Esophagus squamous epithelium (tissue), 5 donors: Measurements from ENCODE around the gene BPTF. TPM values are rescaled to one million over a fixed set of nuclear protein-coding genes. Genes with fewer than 3 reads are reported as not detected.

Experiments used
- DNase-seq: peaks from one replicate; lab custom pipeline; 2025; lab: John Stamatoyannopoulos, UW
- H3K27ac ChIP-seq, 4 donors: fragments of 200-600 bp; sonication (generic); one replicate each; pipeline ENCODE4 v1.5.1; 2016 to 2019; ENCODE audit warnings: mild to moderate bottlenecking in 1 of 4
- H3K27me3 ChIP-seq, 4 donors: fragments of 200-600 bp; sonication (generic); 1 replicate in 3 of 4; 2 replicates in 1 of 4; pipeline versions ENCODE4 v1.5.1 to v1.6.0; 2017 to 2021; ENCODE audit warnings: antibody characterized with exemption in 1 of 4
- H3K36me3 ChIP-seq, 3 donors: fragments of 200-600 bp; sonication (generic); one replicate each; pipeline ENCODE4 v1.5.1; 2016 to 2019
- H3K4me1 ChIP-seq, 3 donors: fragments of 200-600 bp; sonication (generic); one replicate each; pipeline ENCODE4 v1.5.1; 2017 to 2019
- H3K4me3 ChIP-seq, 4 donors: fragments of 200-600 bp; sonication (generic); 1 replicate in 3 of 4; 2 replicates in 1 of 4; pipeline ENCODE4 v1.5.1; 2016 to 2019; ENCODE audit warnings: mild to moderate bottlenecking in 2 of 4, moderate library complexity in 1 of 4
- H3K9me3 ChIP-seq, 3 donors: fragments of 200-600 bp; sonication (generic); one replicate each; pipeline ENCODE4 v1.5.1; 2016 to 2019
- POLR2A ChIP-seq, 4 donors: fragments of 450-650 bp; IDR thresholded peaks; one replicate each; pipeline ENCODE4 v1.6.1; 2017; ENCODE audit warnings: antibody characterized with exemption in 4 of 4, mild to moderate bottlenecking in 4 of 4, moderate library complexity in 3 of 4
- WGBS, 2 donors: methylation state at CpG; one replicate each; pipeline ENCODE4 v1.1.5; 2018; 5-methylcytosine and 5-hydroxymethylcytosine counted together
- intact Hi-C: fragments of 100-400 bp; cut with DNase I; formaldehyde crosslinking; loops from one replicate; pipeline ENCODE4 v1.15.0; 2022
- total RNA-seq, 4 donors: library from RNA; depleted of rRNA; stranded (reverse); fragments of >200 nt; gene quantifications; one replicate each; pipeline ENCODE4 v1.1.0, GENCODE V29; 2016
- TF ChIP-seq, protein P1 (sequence below), 6 experiments: fragments of 450-650 bp in 4 of 6; fragments of 200-600 bp in 2 of 6; sonication (generic) in 2 of 6; IDR thresholded peaks; one replicate each; pipeline ENCODE4 v1.5.1; 2016 to 2019; ENCODE audit warnings: antibody characterized with exemption in 6 of 6, mild to moderate bottlenecking in 4 of 6, moderate library complexity in 4 of 6
- donor health status: DM: yes; HTN: yes; CAD: no.

The BPTF gene
- total RNA-seq, 4 donors from 2014 or later = 37.6 to 84.1 (median 53.0) TPM

DNA sequence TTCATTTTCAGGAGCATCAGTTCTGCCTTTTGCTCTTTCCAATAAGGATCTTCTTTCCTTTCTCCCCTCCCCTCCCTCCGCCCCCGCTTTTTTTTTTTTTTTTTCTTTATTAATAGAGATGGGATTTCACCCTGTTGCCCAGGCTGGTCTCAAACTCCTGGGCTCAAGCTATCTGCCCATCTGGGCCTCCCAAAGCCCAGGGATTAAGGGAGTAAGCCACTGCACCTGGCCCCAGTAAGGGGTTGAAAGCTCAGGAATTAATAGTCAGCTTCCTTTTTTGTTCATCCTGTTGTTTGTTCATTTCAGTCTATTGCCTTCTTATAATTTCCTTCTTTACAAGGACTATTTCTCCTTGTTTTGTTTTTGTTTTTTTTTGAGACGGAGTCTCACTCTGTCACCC lies 178.9 kb downstream of the BPTF start:
- Histone ChIP-seq H3K36me3 (no peaks in the 10 kb centered on the region), H3K27ac (no peak overlapping the region), H3K9me3 (no peaks in the 10 kb centered on the region), H3K27me3 (no peaks in the 10 kb centered on the region), H3K4me1 (no peaks in the 10 kb centered on the region), H3K4me3 (no peak overlapping the region)
- DNase-seq = no peak
- intact Hi-C loops = no loop called here
- WGBS, 2 donors = 82 to 86% methylated on average over 3 of the region's 3 CpGs
- TF ChIP-seq, protein P1, sequence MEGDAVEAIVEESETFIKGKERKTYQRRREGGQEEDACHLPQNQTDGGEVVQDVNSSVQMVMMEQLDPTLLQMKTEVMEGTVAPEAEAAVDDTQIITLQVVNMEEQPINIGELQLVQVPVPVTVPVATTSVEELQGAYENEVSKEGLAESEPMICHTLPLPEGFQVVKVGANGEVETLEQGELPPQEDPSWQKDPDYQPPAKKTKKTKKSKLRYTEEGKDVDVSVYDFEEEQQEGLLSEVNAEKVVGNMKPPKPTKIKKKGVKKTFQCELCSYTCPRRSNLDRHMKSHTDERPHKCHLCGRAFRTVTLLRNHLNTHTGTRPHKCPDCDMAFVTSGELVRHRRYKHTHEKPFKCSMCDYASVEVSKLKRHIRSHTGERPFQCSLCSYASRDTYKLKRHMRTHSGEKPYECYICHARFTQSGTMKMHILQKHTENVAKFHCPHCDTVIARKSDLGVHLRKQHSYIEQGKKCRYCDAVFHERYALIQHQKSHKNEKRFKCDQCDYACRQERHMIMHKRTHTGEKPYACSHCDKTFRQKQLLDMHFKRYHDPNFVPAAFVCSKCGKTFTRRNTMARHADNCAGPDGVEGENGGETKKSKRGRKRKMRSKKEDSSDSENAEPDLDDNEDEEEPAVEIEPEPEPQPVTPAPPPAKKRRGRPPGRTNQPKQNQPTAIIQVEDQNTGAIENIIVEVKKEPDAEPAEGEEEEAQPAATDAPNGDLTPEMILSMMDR (IDR thresholded peaks at IDR 0.05) = no peak
- TF ChIP-seq POLR2A (IDR thresholded peaks at IDR 0.05) = no peak

DNA sequence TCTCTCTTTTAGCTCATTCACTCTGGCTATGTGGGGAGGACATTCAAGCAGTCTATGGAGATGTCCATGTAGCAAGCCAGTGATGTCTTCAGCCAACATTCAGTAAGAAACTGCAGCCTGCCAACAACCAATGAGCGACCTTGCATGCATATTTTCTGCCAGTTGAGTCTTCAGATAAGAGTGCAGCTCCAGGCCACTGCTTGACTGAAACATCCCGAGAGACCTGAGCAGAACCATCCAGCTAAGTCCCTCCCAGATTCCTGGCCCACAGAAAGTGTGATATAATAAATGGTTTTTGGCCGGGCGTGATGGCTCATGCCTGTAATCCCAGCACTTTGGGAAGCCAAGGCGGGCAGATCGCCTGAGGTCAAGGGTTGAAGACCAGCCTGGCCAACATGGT lies 181.5 kb downstream of the BPTF start:
- no peaks in the 10 kb centered on the region for H3K27me3 ChIP-seq
- no peak overlapping the region for H3K27ac ChIP-seq
- WGBS, 2 donors = 38 to 58% methylated on average over 3 to 6 of the region's 6 CpGs
- H3K4me3 ChIP-seq = no peak overlapping the region
- TF ChIP-seq, protein P1 (IDR thresholded peaks at IDR 0.05) = no peak
- no peak for TF ChIP-seq POLR2A (IDR thresholded peaks at IDR 0.05)
- intact Hi-C loops = no loop called here
- H3K4me1 ChIP-seq = peaks cover 0 to 4% (median 0%) of the 10 kb centered on the region in 3 donors
- H3K9me3 ChIP-seq = no peaks in the 10 kb centered on the region
- no peak for DNase-seq
- no peaks in the 10 kb centered on the region for H3K36me3 ChIP-seq

DNA sequence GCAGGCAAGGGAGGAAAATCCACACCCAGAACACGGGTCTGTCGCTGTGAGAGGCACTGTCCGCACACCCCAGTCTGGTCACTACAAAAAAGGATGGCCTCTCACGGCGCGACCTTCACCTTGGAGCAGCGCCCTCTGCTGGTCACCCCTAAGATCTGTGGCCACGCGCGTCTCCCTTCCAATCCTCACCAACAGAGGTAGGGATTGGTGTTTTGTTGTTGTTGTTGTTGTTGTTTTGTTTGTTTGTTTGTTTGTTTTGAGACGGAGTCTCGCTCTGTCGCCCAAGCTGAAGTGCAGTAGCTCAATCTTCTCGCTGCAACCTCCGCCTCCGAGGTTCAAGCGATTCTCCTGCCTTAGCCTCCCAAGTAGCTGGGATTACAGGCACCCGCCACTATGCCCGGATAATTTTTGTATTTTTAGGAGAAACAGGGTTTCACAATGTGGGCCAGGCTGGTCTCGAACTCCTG lies 185.9 kb downstream of the BPTF start:
- TF ChIP-seq POLR2A (IDR thresholded peaks at IDR 0.05) = no peak
- TF ChIP-seq, protein P1 (IDR thresholded peaks at IDR 0.05) = peak in 5 of 6 experiments; percentile 54 to 63 (median 59)
- Histone ChIP-seq H3K4me1 (peaks cover 0 to 9% (median 0%) of the 10 kb centered on the region in 3 donors), H3K36me3 (no peaks in the 10 kb centered on the region), H3K9me3 (no peaks in the 10 kb centered on the region), H3K4me3 (peak overlapping the region in 1 of 4 donors; percentile 32), H3K27me3 (no peaks in the 10 kb centered on the region), H3K27ac (no peak overlapping the region)
- intact Hi-C loops = no loop called here
- DNase-seq = no peak
- 26 to 38% methylated on average over 15 to 18 of the region's 20 CpGs for WGBS, 2 donors

DNA sequence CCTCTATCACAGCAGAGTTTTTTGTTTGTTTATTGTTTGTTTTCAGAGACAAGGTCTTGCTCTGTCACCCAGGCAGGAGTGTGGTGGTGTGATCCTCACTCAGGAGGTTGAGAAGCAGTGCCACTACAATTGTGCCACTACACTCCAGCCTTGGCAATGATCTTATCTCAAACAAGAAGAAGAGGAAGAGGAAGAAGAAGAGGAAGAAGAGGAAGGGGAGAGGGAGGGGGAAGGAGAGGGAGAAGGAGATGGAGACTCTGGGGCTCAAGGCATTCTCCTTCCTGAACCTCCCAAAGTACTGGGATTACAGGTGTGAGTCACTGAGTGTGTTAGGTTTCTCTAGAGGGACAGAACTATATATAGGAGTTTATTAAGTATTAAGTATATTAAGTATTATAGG lies 188.1 kb downstream of the BPTF start:
- no peak overlapping the region for H3K27ac ChIP-seq
- no peak overlapping the region for H3K4me3 ChIP-seq
- H3K9me3 ChIP-seq = no peaks in the 10 kb centered on the region
- TF ChIP-seq, protein P1 (IDR thresholded peaks at IDR 0.05) = no peak
- TF ChIP-seq POLR2A (IDR thresholded peaks at IDR 0.05) = no peak
- no peaks in the 10 kb centered on the region for H3K36me3 ChIP-seq
- no peak for DNase-seq
- peaks cover 0 to 9% (median 0%) of the 10 kb centered on the region in 3 donors for H3K4me1 ChIP-seq
- intact Hi-C loops = no loop called here
- H3K27me3 ChIP-seq = no peaks in the 10 kb centered on the region

DNA sequence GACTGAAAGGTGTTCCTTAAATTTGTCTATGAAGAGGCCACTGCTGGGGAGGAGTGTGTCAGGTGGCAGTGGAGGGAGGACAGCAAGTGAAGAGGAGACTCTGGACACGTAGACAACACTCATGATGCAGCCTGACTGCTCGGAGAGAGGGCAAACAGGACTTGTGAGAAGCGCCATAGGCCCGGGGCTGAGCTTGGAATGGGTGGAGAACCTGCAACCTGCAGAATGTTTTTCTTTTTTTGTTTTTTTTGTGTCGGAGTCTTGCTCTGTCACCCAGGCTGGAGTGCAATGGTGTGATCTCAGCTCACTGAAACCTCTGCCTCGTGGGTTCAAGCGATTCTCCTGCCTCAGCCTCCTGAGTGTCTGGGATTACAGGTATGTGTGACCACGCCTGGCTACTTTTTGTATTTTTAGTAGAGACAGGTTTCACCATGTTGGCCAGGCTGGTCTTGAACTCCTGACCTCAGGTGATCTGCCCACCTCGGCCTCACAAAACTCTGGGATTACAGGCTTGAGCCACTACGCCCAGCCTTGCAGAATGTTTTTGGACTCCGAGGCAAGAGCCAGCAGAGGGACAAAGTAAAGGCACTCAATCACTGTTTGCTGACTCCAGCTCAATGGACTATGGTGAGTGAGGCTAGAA lies 189.9 kb downstream of the BPTF start:
- no peak for DNase-seq
- no peak overlapping the region for H3K4me3 ChIP-seq
- intact Hi-C loops = no loop called here
- no peak overlapping the region for H3K27ac ChIP-seq
- TF ChIP-seq, protein P1 (IDR thresholded peaks at IDR 0.05) = no peak
- TF ChIP-seq POLR2A (IDR thresholded peaks at IDR 0.05) = no peak
- no peaks in the 10 kb centered on the region for H3K9me3 ChIP-seq
- H3K4me1 ChIP-seq = peaks cover 0 to 19% (median 0%) of the 10 kb centered on the region in 3 donors
- H3K27me3 ChIP-seq = no peaks in the 10 kb centered on the region
- no peaks in the 10 kb centered on the region for H3K36me3 ChIP-seq
- WGBS, 2 donors = 79 to 82% methylated on average over 9 to 11 of the region's 11 CpGs
